BE2C (cell line): ENCODE measurements around the gene NRP2.

ENCODE experiments used
- DNase-seq: peaks from one replicate; pipeline ENCODE4 v3.0.0-alpha.2; 2020
- H3K27me3 ChIP-seq: fragments of 250-450 bp; sonication (Bioruptor Pico); 2 replicates; pipeline ENCODE4 v1.5.1; 2020; ENCODE audit warnings: mild to moderate bottlenecking
- H3K36me3 ChIP-seq: fragments of 250-450 bp; sonication (Bioruptor Pico); 2 replicates; pipeline ENCODE4 v1.5.1; 2020; ENCODE audit warnings: mild to moderate bottlenecking
- H3K4me1 ChIP-seq: fragments of 250-450 bp; sonication (Bioruptor Pico); 2 replicates; pipeline ENCODE4 v1.5.1; 2020
- H3K4me3 ChIP-seq: 2 replicates; pipeline ENCODE4 v1.5.1; 2011; ENCODE audit warnings: low read depth, low read length
- H3K9me3 ChIP-seq: fragments of 250-450 bp; sonication (Bioruptor Pico); 2 replicates; pipeline ENCODE4 v1.5.1; 2020
- TF ChIP-seq, protein P1 (sequence below): IDR thresholded peaks from 2 replicates; pipeline ENCODE4 v1.5.1; 2012; ENCODE audit warnings: mild to moderate bottlenecking, low read depth, low read length

NRP2 gene

DNA sequence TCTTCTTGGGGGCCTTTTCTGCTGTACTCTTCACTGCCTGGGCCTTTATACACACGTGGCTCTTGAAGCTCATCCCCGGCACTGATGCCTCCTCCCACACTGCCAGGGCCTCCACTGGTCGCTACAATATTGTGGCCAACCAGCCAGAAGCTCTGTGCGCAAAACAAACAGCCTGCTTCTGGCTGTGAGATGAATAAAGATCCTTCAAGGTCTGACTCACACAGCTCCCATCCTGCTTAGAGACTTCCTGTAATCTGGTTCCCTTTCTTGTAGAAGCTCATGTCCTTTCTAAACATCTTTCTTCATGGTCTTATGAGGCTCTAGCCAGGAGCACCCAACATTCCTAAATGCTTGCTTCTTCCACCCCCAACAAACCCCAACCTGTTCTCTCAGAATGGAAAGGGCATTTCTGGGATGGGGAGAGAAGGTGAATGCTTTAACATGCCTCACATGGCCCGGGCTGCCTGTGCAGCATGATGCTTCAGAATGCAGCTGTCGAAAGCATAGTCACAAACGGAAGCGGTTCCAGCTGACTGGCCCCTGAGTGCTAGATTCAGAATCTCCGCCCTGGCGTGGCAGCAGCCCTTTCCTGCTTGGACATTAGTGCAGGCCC, 24.6 kb downstream of the NRP2 start:
- TF ChIP-seq, protein P1, sequence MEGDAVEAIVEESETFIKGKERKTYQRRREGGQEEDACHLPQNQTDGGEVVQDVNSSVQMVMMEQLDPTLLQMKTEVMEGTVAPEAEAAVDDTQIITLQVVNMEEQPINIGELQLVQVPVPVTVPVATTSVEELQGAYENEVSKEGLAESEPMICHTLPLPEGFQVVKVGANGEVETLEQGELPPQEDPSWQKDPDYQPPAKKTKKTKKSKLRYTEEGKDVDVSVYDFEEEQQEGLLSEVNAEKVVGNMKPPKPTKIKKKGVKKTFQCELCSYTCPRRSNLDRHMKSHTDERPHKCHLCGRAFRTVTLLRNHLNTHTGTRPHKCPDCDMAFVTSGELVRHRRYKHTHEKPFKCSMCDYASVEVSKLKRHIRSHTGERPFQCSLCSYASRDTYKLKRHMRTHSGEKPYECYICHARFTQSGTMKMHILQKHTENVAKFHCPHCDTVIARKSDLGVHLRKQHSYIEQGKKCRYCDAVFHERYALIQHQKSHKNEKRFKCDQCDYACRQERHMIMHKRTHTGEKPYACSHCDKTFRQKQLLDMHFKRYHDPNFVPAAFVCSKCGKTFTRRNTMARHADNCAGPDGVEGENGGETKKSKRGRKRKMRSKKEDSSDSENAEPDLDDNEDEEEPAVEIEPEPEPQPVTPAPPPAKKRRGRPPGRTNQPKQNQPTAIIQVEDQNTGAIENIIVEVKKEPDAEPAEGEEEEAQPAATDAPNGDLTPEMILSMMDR, result no peak
- H3K36me3 ChIP-seq, result no peaks in the 10 kb centered on the region
- no peaks in the 10 kb centered on the region for H3K9me3 ChIP-seq
- no peak overlapping the region for H3K4me3 ChIP-seq
- no peaks in the 10 kb centered on the region for H3K27me3 ChIP-seq
- no peak for DNase-seq
- H3K4me1 ChIP-seq, result peaks cover 12% of the 10 kb centered on the region

DNA sequence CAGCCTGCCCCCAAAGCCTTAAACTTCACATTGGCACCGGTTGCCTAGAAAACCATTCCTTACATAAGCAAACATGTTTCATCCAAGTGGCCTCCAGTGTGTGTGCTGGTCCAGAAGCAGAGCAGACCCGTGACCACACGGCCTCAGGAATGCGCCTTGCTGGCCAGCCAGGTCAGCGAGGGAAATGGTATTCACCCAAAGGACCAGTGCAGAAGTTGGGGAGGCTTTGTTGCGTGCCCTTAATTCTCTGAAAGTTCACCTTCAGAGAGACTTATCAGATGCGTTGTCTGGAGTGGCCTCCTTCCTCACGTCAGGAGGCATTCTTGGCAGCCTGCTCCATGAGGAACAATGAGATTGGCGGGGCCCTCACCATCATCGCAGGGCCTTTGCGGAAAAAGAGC, 25.9 kb downstream of the NRP2 start:
- no peaks in the 10 kb centered on the region for H3K9me3 ChIP-seq
- H3K4me1 ChIP-seq, result peaks cover 13% of the 10 kb centered on the region
- DNase-seq, result no peak
- H3K4me3 ChIP-seq, result no peak overlapping the region
- TF ChIP-seq, protein P1, result no peak
- H3K27me3 ChIP-seq, result no peaks in the 10 kb centered on the region
- H3K36me3 ChIP-seq, result no peaks in the 10 kb centered on the region

DNA sequence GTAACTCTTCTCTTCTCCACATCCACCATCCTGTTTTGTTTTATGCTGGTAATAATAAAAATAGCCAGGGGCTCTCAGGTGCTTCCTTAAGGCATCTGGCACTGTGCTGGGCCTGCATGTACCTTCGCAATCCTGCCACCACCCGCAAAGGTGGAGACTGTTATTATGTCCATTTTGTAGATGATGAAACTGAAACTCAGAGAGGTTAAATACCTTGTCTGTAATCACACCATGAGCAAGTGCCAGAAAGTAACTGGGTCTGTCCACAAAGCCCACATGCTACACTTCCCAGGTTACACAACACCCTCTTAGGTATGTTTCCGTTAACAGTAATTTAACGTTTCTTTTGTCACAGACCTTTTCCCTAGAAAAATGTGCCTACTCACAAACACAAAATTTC, 27.0 kb downstream of the NRP2 start:
- Histone ChIP-seq H3K4me1 (peaks cover 15% of the 10 kb centered on the region), H3K36me3 (no peaks in the 10 kb centered on the region), H3K27me3 (no peaks in the 10 kb centered on the region), H3K4me3 (no peak overlapping the region), H3K9me3 (no peaks in the 10 kb centered on the region)
- no peak for DNase-seq
- TF ChIP-seq, protein P1, result no peak

DNA sequence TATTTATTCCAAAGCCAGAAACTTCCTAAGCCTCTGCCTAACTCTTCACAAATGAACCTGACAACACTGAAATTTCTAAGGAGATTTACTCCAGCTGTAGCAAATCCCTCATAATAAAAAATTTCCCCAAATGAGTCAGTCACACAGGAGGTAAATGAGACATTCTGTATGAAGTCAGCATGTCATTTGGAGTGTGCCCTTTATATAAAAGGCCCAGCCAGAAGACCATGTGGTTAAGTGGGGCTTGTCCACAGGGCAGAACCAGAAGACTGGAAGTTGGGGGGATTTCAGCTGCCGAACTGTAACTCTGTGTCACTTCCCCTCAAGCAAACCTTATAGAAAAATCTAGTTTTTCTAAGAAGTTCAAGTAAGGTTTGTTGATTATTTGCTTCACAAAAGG, 30.2 kb downstream of the NRP2 start:
- DNase-seq, result no peak

DNA sequence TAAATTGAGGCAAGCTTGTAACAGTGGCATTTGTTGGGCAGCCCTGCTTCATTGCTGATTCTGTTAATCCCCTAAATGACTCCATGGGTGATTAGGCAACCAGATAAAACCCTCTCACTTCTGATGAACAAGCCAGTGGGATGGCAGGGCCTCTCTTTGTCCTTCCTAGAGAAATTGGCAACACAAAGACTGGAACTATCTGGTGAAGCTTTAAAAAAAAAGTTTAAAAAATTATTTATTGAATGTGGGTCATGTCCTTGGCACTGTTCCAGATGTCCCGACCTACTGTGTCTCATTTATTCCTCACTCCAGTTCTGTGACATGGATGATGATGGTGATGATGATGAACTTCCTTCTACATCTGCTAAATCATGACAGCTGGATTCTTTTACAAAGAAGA, 30.8 kb downstream of the NRP2 start:
- Histone ChIP-seq H3K4me1 (peaks cover 22% of the 10 kb centered on the region), H3K36me3 (no peaks in the 10 kb centered on the region), H3K4me3 (no peak overlapping the region), H3K27me3 (no peaks in the 10 kb centered on the region), H3K9me3 (no peaks in the 10 kb centered on the region)
- no peak for DNase-seq
- TF ChIP-seq, protein P1, result no peak

More for the DNA sequence above, 30.2 kb downstream of the NRP2 start:
- TF ChIP-seq, protein P1, result no peak
- H3K9me3 ChIP-seq, result no peaks in the 10 kb centered on the region
- no peaks in the 10 kb centered on the region for H3K27me3 ChIP-seq
- no peak overlapping the region for H3K4me3 ChIP-seq
- H3K36me3 ChIP-seq, result no peaks in the 10 kb centered on the region
- peaks cover 22% of the 10 kb centered on the region for H3K4me1 ChIP-seq

DNA sequence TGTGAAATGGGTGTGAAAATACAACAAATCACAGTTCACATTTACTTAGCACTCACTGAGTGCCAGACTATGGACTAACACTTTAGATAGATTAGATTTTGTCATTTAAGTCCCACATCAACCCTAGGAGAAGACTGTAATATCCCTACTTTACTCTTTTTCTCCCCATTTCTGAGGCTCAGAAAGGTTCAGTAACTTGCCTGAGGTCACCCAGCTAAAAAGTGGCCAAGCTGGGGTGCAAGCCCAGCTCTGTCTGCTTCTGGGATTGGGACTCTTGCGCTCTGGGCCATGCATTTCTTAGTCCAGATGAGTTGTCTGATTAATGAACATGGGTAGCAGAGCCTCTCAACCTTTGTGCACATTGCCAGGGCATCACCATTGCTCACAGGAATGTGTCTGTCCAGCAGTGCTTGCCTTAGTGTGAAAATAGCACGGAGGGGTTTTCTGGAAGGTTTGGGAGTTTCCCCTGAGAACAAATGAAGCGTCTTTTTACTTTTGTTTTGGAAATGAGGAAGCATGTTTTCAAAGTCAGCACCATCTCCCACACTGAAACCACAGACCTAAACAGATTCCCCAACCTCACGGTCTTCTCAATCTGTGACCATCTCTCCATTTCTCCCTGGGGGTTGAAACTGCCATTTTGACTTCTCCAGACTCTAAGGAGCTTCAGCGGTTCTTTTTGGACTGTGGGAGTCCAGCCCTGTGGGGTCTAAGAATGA, 31.9 kb downstream of the NRP2 start:
- no peak for DNase-seq
- H3K27me3 ChIP-seq, result no peaks in the 10 kb centered on the region
- H3K36me3 ChIP-seq, result no peaks in the 10 kb centered on the region
- H3K9me3 ChIP-seq, result no peaks in the 10 kb centered on the region
- H3K4me1 ChIP-seq, result peaks cover 22% of the 10 kb centered on the region
- no peak overlapping the region for H3K4me3 ChIP-seq
- TF ChIP-seq, protein P1, result no peak
